GM23338 (cell line): ENCODE results near the gene ERBB4. TPM values are rescaled to one million over a fixed set of nuclear protein-coding genes. Genes with fewer than 3 reads are reported as not detected.

ENCODE experiments used
- ATAC-seq: fragments of 200-7000 bp; cut with Tn5 transposase; 3 replicates; pipeline ENCODE4 v1.9.1; 2020
- DNase-seq: peaks from one replicate; pipeline ENCODE4 v3.0.0-alpha.2; 2015; ENCODE audit warnings: low spot score
- H2AFZ ChIP-seq: fragments of 200-600 bp; sonication (generic); 2 replicates; pipeline ENCODE4 v1.8.0; 2016; ENCODE audit warnings: antibody characterized with exemption, mild to moderate bottlenecking, moderate library complexity
- H3F3A ChIP-seq: fragments of 200-600 bp; sonication (generic); replicated peaks from 2 replicates; pipeline ENCODE4 v1.8.0; 2017; ENCODE audit warnings: antibody characterized with exemption, mixed run types, low read depth
- H3K27ac ChIP-seq: fragments of 200-600 bp; sonication (generic); 2 replicates; pipeline ENCODE4 v1.6.1; 2016; ENCODE audit warnings: low read depth
- H3K27me3 ChIP-seq: fragments of 200-600 bp; sonication (generic); 2 replicates; pipeline ENCODE4 v1.8.0; 2016; ENCODE audit warnings: mild to moderate bottlenecking, mixed run types, moderate library complexity; ENCODE audit not compliant: insufficient read depth
- H3K36me3 ChIP-seq: fragments of 200-600 bp; sonication (generic); 2 replicates; pipeline ENCODE4 v1.8.0; 2016; ENCODE audit warnings: mild to moderate bottlenecking; ENCODE audit not compliant: insufficient read depth
- H3K4me1 ChIP-seq: fragments of 200-600 bp; sonication (generic); 2 replicates; pipeline ENCODE4 v1.8.0; 2016; ENCODE audit warnings: mild to moderate bottlenecking, moderate library complexity; ENCODE audit not compliant: insufficient read depth
- H3K4me2 ChIP-seq: fragments of 200-600 bp; sonication (generic); 2 replicates; pipeline ENCODE4 v1.7.1; 2017; ENCODE audit warnings: mixed run types
- H3K4me3 ChIP-seq: fragments of 200-600 bp; sonication (generic); 2 replicates; pipeline ENCODE4 v1.6.1; 2016; ENCODE audit warnings: mixed run types
- H3K79me2 ChIP-seq: fragments of 200-600 bp; sonication (generic); replicated peaks from 2 replicates; pipeline ENCODE4 v1.8.0; 2017; ENCODE audit warnings: mild to moderate bottlenecking; ENCODE audit not compliant: insufficient read depth
- H3K9me2 ChIP-seq: fragments of 200-600 bp; sonication (generic); 2 replicates; pipeline ENCODE4 v1.8.0; 2017; ENCODE audit not compliant: insufficient read depth
- H4K20me1 ChIP-seq: fragments of 200-600 bp; sonication (generic); replicated peaks from 2 replicates; pipeline ENCODE4 v1.8.0; 2017; ENCODE audit warnings: mild to moderate bottlenecking; ENCODE audit not compliant: insufficient read depth
- H3K27ac Mint-ChIP-seq: 2 replicates; pipeline ENCODE4 v1.8.0; 2020; ENCODE audit warnings: inconsistent platforms, mild to moderate bottlenecking, moderate library complexity, mixed read lengths
- H3K27me3 Mint-ChIP-seq: 3 replicates; pipeline ENCODE4 v1.8.0; 2022; ENCODE audit warnings: low read depth, mild to moderate bottlenecking, moderate library complexity, mixed read lengths, inconsistent platforms; ENCODE audit not compliant: insufficient read depth, poor library complexity
- H3K36me3 Mint-ChIP-seq: 3 replicates; pipeline ENCODE4 v1.8.0; 2021; ENCODE audit warnings: low read depth, mild to moderate bottlenecking, inconsistent platforms, moderate library complexity, mixed read lengths
- H3K4me1 Mint-ChIP-seq: 3 replicates; pipeline ENCODE4 v1.8.0; 2020; ENCODE audit warnings: mild to moderate bottlenecking, inconsistent platforms, mixed read lengths
- H3K4me3 Mint-ChIP-seq: 3 replicates; pipeline ENCODE4 v1.8.0; 2021; ENCODE audit warnings: moderate library complexity, mild to moderate bottlenecking, inconsistent platforms, mixed read lengths
- H3K9me3 Mint-ChIP-seq: 3 replicates; pipeline ENCODE4 v1.8.0; 2020; ENCODE audit warnings: moderate library complexity, mild to moderate bottlenecking, inconsistent platforms, mixed read lengths
- CREB1 ChIP-seq: fragments of 250-450 bp; sonication (Bioruptor Pico); IDR thresholded peaks from 2 replicates; pipeline ENCODE4 v1.5.0; 2020; ENCODE audit warnings: low read depth, mild to moderate bottlenecking, moderate library complexity
- EZH2 ChIP-seq: fragments of 200-600 bp; sonication (generic); IDR thresholded peaks from one replicate; pipeline ENCODE4 v1.8.0; 2017; ENCODE audit warnings: antibody characterized with exemption, mild to moderate bottlenecking, low read depth; ENCODE audit not compliant: unreplicated experiment
- EZH2phosphoT487 ChIP-seq: fragments of 200-600 bp; sonication (generic); IDR thresholded peaks from one replicate; pipeline ENCODE4 v1.8.1; 2018; ENCODE audit warnings: antibody characterized with exemption; ENCODE audit not compliant: unreplicated experiment
- POLR2AphosphoS5 ChIP-seq: IDR thresholded peaks from 2 replicates; pipeline ENCODE4 v1.6.1; 2016; ENCODE audit warnings: antibody characterized with exemption, low read depth
- STAT1 ChIP-seq: IDR thresholded peaks from one replicate; pipeline ENCODE4 v1.6.1; 2016; ENCODE audit warnings: antibody characterized with exemption; ENCODE audit not compliant: unreplicated experiment
- ZNF114 ChIP-seq: fragments of 250-450 bp; sonication (Bioruptor Pico); IDR thresholded peaks from 2 replicates; pipeline ENCODE4 v1.5.0; 2020; ENCODE audit warnings: mild to moderate bottlenecking, moderate library complexity
- ZNF331 ChIP-seq: fragments of 250-450 bp; sonication (Bioruptor Pico); IDR thresholded peaks from 2 replicates; pipeline ENCODE4 v1.5.0; 2020; ENCODE audit warnings: low read depth, mild to moderate bottlenecking, moderate library complexity
- polyA plus RNA-seq: library from polyadenylated mRNA; unstranded; fragments of >200 nt; fragmentation: Nextera tagmentation; extraction: Ambion mirVana; gene quantifications from 2 replicates; pipeline ENCODE4 v1.2.1, GENCODE V29; 2016
- total RNA-seq: library from RNA; depleted of rRNA; stranded (reverse); fragments of >200 nt; shearing (Covaris generic); gene quantifications from 2 replicates; pipeline ENCODE4 v1.2.3, GENCODE V29; 2014
- TF ChIP-seq, protein P1 (sequence below): IDR thresholded peaks from 2 replicates; pipeline ENCODE4 v1.6.1; 2016; ENCODE audit warnings: antibody characterized with exemption
- TF ChIP-seq, protein P2 (sequence below), 2 experiments: fragments of 200-600 bp in 1 of 2; sonication (generic) in 1 of 2; conservative IDR thresholded peaks; 2 replicates each; pipeline versions ENCODE4 v1.5.1 to v1.6.1; 2016 to 2017; ENCODE audit warnings: antibody characterized with exemption in 2 of 2, low read depth in 2 of 2, mild to moderate bottlenecking in 2 of 2, moderate library complexity in 1 of 2
- TF ChIP-seq, protein P3 (sequence below): IDR thresholded peaks from one replicate; pipeline ENCODE4 v1.6.1; 2018; ENCODE audit warnings: antibody characterized with exemption; ENCODE audit not compliant: unreplicated experiment

ERBB4 gene
- total and polyA plus RNA-seq, 2 experiments from 2014 or later = 0.73 to 1.1 TPM

DNA sequence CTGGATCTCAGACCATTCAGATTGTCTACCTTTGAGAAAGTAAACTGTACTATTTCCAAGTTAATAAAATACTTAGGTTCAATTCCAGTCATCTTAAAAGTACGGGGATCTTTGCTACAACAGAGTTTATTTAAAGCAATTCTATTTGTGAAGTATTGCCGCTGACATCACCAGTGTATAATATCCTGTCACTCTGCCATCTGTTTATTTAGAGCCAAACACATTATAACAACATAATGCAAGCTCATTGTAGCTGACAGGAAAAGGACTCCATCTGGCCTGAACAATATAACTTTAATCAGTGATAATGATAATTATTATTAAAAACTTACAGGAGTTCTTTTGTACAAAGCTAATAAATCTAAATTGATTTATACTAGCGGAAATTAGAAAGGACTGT, 786.8 kb downstream of the ERBB4 start:
- H4K20me1 ChIP-seq = no peaks in the 10 kb centered on the region
- Mint-ChIP-seq H3K4me3 (no peak overlapping the region), H3K27me3 (no peaks in the 10 kb centered on the region), H3K36me3 (no peaks in the 10 kb centered on the region), H3K4me1 (no peaks in the 10 kb centered on the region), H3K27ac (no peak overlapping the region), H3K9me3 (no peaks in the 10 kb centered on the region)
- no peaks in the 10 kb centered on the region for H3K79me2 ChIP-seq
- no peak overlapping the region for H3K27ac ChIP-seq
- TF ChIP-seq, protein P1, sequence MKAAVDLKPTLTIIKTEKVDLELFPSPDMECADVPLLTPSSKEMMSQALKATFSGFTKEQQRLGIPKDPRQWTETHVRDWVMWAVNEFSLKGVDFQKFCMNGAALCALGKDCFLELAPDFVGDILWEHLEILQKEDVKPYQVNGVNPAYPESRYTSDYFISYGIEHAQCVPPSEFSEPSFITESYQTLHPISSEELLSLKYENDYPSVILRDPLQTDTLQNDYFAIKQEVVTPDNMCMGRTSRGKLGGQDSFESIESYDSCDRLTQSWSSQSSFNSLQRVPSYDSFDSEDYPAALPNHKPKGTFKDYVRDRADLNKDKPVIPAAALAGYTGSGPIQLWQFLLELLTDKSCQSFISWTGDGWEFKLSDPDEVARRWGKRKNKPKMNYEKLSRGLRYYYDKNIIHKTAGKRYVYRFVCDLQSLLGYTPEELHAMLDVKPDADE = no peak
- ATAC-seq (no peak), DNase-seq (no peak)
- no peaks in the 10 kb centered on the region for H3F3A ChIP-seq
- no peaks in the 10 kb centered on the region for H3K27me3 ChIP-seq
- H3K9me2 ChIP-seq = no peaks in the 10 kb centered on the region
- H3K36me3 ChIP-seq = no peaks in the 10 kb centered on the region
- H2AFZ ChIP-seq = no peak overlapping the region
- H3K4me1 ChIP-seq = no peaks in the 10 kb centered on the region
- H3K4me3 ChIP-seq = no peak overlapping the region
- H3K4me2 ChIP-seq = no peak overlapping the region

DNA sequence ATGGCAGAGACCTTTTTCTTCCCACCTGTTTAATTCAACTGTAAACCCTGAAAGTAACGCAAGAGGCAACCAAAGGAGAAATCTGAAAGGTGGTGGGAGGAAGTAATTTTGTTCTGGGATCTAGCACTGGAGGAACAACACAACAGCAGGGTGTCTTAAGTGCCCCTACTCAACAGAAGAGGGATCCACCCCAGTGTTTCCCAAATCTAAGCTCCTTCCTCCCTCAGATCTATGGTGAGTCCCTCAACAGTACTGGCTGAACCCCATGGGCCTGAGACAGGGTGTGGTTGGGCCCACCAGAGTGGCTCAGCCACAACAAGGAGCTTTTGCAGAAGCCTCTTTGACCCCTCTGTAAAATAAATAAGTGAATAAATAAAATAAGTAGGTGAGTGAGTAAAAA, 790.3 kb downstream of the ERBB4 start:
- H3K4me1 Mint-ChIP-seq = peaks cover 4% of the 10 kb centered on the region; the same call in 2 of the 3 replicates
- peak; percentile 60 for ATAC-seq
- H3K4me2 ChIP-seq = no peak overlapping the region
- no peak overlapping the region for H3K27ac ChIP-seq
- no peaks in the 10 kb centered on the region for H3K9me2 ChIP-seq
- H3F3A ChIP-seq = no peaks in the 10 kb centered on the region
- no peak overlapping the region for H3K4me3 ChIP-seq
- DNase-seq = peak; percentile 32
- no peaks in the 10 kb centered on the region for H3K9me3 Mint-ChIP-seq
- no peaks in the 10 kb centered on the region for H4K20me1 ChIP-seq
- no peak overlapping the region for H2AFZ ChIP-seq
- no peaks in the 10 kb centered on the region for H3K36me3 Mint-ChIP-seq
- H3K36me3 ChIP-seq = no peaks in the 10 kb centered on the region
- H3K4me3 Mint-ChIP-seq = no peak overlapping the region
- H3K4me1 ChIP-seq = no peaks in the 10 kb centered on the region
- no peak overlapping the region for H3K27ac Mint-ChIP-seq
- no peaks in the 10 kb centered on the region for H3K27me3 ChIP-seq
- no peaks in the 10 kb centered on the region for H3K79me2 ChIP-seq
- no peaks in the 10 kb centered on the region for H3K27me3 Mint-ChIP-seq
- TF ChIP-seq ZNF331 = no peak
- no peak for TF ChIP-seq STAT1
- no peak for TF ChIP-seq EZH2
- TF ChIP-seq, protein P2, sequence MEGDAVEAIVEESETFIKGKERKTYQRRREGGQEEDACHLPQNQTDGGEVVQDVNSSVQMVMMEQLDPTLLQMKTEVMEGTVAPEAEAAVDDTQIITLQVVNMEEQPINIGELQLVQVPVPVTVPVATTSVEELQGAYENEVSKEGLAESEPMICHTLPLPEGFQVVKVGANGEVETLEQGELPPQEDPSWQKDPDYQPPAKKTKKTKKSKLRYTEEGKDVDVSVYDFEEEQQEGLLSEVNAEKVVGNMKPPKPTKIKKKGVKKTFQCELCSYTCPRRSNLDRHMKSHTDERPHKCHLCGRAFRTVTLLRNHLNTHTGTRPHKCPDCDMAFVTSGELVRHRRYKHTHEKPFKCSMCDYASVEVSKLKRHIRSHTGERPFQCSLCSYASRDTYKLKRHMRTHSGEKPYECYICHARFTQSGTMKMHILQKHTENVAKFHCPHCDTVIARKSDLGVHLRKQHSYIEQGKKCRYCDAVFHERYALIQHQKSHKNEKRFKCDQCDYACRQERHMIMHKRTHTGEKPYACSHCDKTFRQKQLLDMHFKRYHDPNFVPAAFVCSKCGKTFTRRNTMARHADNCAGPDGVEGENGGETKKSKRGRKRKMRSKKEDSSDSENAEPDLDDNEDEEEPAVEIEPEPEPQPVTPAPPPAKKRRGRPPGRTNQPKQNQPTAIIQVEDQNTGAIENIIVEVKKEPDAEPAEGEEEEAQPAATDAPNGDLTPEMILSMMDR (conservative IDR thresholded peaks at IDR 0.05; ENCODE audit: low read depth in 2 of 2) = no peak
- TF ChIP-seq, protein P1 = no peak
- no peak for TF ChIP-seq CREB1 (CRISPR knock-in tag)
- no peak for TF ChIP-seq ZNF114
- no peak for TF ChIP-seq EZH2phosphoT487
- TF ChIP-seq, protein P3, sequence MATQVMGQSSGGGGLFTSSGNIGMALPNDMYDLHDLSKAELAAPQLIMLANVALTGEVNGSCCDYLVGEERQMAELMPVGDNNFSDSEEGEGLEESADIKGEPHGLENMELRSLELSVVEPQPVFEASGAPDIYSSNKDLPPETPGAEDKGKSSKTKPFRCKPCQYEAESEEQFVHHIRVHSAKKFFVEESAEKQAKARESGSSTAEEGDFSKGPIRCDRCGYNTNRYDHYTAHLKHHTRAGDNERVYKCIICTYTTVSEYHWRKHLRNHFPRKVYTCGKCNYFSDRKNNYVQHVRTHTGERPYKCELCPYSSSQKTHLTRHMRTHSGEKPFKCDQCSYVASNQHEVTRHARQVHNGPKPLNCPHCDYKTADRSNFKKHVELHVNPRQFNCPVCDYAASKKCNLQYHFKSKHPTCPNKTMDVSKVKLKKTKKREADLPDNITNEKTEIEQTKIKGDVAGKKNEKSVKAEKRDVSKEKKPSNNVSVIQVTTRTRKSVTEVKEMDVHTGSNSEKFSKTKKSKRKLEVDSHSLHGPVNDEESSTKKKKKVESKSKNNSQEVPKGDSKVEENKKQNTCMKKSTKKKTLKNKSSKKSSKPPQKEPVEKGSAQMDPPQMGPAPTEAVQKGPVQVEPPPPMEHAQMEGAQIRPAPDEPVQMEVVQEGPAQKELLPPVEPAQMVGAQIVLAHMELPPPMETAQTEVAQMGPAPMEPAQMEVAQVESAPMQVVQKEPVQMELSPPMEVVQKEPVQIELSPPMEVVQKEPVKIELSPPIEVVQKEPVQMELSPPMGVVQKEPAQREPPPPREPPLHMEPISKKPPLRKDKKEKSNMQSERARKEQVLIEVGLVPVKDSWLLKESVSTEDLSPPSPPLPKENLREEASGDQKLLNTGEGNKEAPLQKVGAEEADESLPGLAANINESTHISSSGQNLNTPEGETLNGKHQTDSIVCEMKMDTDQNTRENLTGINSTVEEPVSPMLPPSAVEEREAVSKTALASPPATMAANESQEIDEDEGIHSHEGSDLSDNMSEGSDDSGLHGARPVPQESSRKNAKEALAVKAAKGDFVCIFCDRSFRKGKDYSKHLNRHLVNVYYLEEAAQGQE = no peak
- no peak for TF ChIP-seq POLR2AphosphoS5
